ENCODE results near the gene ZFYVE28.
"Not testable (repeated sequence)": the region's sequence is repeated elsewhere in the genome, so short reads cannot be mapped to it uniquely, and the experiment has no call there.

The ZFYVE28 gene

DNA sequence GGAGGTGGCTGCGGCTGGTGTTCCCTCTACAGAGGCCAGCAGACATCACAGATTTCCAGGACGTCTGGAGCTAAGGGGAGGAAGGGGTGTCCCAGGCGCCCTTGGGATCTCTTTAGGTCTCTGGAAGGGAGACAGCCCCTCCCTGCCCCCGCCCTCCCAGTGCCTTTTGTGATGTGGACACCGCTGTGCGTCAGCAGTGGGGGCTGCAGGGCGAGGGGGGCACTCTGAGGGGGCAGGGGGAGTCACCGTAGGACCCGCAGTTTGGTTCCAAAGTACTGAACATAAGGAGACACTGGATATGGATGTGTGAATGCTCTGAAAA, 130.9 kb downstream of the ZFYVE28 start:
- no peak for DNase-seq (ENCODE audit: low spot score)

DNA sequence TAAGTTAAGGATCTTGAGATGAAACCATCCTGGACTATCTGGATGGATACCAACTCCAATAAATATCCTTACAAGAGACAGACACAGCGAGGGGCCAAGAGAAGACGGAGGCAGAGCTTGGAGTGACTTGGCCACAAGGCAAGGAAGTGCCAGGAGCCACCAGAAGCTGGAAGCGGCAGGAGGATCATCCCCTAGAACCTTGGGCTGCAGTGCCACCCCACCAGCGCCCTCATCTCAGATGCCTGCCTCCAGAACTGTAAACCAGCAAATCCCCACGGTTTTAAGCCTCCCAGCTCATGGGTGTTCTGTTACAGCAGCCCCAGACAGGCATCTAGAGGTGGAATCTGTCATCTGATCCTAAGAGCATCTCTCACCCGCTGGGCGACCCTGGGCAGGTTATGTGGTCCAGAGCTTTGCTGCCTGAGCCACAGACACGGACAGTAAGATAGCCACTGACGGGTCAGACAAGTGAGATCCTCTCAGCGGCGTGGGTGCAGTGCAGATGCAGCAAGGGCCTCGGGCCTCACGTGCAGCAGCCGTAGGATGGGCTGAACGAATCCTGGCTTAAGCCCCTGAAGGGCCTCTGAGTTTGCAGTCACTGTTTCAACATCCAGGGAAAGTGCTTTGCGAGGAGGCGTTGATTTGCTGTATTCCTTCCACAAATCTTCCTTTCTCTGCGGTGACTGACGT, 131.4 kb downstream of the ZFYVE28 start:
- no peak for DNase-seq (ENCODE audit: low spot score)

GRCh38 chr4:2285613-2286381, 132.6 kb downstream of the ZFYVE28 start:
- DNase-seq (ENCODE audit: low spot score), result no peak

DNA sequence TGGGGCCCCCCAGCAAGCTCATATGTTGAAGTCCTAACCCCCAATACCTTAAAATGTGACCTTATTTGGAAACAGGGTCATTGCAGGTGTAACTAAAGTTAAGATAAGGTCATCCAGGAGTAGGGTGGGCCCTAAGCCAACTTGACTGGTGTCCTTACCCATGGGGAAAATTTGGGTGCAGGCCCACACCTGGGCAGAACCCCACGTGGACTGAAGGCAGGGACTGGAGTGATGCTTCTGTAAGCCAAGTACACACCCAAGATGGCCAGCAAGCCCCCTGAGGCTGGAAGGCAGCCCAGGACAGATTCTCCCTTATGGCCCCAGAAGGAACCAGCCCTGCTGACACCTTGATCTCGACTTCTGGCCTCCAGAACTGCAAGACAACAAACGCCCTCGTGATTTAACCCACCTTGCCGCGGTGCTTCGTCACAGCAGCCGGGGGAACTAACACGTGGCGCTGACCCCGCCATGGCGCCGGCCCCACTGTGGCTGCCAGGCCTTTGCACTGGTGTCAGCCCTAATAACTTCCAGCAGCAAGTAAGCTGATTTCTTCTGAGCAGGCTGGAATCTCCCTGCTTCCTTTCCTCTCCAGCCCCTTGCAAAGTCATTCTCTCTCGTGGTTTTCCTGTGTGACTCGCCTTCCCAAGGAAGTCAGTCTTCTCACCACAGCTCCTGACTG, 133.4 kb downstream of the ZFYVE28 start:
- peak; percentile 62 for DNase-seq (ENCODE audit: low spot score)

DNA sequence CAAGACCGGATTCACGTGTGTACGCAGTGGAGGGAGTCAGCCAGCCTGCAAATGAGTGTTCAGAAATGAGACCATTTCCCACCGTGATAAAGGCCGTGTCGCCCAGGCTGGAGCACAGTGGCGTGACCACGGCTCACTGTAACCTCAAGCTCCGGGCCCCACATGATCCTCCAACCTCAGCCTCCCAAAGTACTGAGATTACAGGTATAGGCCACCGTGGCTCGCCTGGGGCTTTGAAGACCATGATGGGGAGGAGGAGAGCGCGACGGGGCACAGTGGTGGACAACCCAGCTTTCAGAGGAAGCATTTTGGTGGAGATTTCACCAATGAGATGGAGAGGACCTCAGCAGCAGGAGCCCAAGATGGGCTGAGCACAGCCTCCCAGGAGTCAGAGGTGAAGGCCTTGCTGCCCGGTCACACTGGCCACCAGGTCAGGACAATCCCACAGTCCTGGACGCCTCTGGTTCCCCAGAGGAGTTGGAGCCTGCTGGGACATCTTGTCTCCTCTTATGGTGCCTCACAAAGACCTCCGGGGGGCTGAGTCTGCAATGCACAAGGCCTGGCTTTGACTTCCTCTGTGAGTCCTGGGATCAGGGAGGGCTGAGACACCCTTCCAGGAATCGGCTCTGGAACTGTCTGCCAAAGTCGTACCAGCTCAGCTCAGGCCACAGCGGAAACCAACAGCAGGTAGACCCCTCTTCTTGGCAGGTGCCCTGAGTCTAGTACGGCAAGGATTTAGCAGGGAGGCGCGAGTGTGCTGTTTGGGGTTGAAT, 134.1 kb downstream of the ZFYVE28 start:
- no peak for DNase-seq (ENCODE audit: low spot score)

- no peak for DNase-seq (ENCODE audit: low spot score)
Observed at GRCh38 chr4:2283199-2283711, 135.2 kb downstream of the ZFYVE28 start.

GRCh38 chr4:2281575-2282343, 136.7 kb downstream of the ZFYVE28 start:
- no peak for DNase-seq (ENCODE audit: low spot score)

DNA sequence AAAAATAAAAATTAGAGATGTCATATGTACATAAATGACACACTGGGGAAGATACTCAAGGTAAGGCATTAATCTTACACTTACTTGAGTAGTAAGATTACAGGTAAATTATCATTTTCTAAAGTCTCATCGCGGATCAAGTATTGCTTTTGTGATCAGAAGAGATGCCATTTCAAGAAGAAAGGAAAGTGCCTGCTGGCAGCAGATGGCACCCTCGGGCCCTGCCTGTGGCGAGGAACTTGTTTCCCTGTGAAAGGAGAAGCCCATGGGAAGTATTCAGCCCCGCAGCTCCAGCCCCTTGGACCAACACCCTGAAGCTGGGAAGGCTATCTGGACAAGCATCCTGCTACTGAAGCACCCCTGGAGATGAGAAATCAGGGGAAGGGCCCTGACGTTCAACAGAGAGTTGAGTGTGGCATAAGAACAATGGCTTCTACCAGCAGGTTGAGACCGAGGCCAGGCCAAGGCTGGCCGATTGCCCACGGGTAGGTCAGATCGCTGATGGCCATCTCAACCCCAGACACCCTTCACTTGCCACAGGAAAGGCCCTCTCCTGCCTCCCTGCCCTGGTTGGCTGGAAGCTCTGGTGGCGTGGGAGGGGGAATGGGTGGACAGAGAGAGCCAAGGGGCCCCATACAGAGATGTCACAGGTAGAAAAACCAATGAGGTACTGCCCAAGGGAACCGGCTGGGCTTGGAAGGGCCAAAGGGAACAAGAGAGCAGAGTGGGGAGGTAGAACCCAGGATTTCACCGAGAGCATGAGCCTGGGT, 137.7 kb downstream of the ZFYVE28 start:
- DNase-seq (ENCODE audit: low spot score), result no peak

- peak; percentile 39 for DNase-seq (ENCODE audit: low spot score)
Observed at GRCh38 chr4:2277956-2278355, 140.5 kb downstream of the ZFYVE28 start.

GRCh38 chr4:2276581-2277325, 141.7 kb downstream of the ZFYVE28 start:
- no peak for DNase-seq (ENCODE audit: low spot score)

DNA sequence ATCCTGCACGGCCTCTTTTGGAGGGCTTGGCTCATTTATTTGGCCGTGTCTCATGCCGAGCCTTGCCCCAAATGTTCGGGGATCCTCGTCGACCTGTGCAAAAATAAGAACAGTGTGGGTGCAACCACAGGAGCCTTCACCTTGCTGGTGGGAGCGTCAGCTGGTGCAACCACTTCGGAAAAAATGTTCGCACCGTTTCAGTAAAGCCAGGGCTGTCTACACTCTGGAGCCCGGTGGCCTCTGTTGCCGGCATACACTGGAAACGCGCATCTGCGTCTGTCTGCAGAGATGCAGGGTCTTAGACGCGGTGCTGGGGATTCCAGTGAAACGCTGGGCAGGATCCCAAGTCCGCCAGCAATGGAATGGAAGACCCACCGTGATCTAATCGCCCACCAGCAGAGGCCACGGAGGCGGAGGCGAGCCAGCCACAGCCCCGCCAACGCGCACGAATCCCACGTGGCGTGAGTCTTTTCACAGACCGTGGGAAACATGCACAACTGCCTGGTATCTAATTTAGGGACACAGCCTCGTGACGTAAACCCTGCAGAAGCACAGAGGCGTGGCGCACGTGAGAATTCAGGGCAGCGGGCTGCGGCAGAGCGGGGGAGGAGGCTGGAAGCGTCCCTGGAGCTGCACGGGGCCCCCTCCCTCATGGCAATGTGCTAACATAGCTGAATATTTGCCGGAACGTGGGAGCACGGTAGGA, 142.7 kb downstream of the ZFYVE28 start:
- DNase-seq (ENCODE audit: low spot score), result no peak

GRCh38 chr4:2275044-2275397, 143.4 kb downstream of the ZFYVE28 start:
- not testable (repeated sequence) for DNase-seq (ENCODE audit: low spot score)

DNA sequence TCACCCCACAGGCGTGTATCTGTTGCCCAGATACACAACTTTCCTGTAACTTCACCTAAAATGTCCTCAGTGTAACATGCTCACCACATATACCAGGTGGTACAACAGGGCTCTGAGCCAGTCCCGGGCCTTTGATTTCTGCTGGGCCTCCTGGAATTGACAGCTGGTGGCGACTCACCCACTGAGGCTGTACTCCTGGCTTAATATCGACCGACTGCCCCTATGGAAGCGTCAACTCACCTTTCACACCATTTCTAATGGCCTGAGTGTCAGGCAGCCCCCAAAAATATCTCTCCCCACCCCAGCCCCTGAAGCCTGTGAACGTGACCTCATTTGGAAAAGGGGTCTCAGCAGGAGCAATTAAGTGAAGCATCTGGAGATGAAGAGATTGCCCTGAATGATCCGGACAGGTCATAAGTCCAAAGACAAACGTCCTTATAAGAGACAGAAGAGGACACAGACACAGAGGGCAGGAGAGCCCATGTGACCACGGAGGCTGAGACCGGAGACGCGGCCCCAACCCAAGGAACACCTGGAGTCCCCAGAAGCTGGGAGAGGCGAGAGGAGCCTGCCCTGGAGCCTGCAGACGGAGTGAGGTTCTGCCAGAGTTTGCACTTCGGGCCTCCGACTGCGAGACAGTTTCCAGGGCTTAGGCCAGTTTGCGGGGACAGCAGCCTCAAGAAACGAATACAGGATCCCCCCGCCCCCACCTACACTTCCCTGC, 144.0 kb downstream of the ZFYVE28 start:
- DNase-seq (ENCODE audit: low spot score), result no peak

DNA sequence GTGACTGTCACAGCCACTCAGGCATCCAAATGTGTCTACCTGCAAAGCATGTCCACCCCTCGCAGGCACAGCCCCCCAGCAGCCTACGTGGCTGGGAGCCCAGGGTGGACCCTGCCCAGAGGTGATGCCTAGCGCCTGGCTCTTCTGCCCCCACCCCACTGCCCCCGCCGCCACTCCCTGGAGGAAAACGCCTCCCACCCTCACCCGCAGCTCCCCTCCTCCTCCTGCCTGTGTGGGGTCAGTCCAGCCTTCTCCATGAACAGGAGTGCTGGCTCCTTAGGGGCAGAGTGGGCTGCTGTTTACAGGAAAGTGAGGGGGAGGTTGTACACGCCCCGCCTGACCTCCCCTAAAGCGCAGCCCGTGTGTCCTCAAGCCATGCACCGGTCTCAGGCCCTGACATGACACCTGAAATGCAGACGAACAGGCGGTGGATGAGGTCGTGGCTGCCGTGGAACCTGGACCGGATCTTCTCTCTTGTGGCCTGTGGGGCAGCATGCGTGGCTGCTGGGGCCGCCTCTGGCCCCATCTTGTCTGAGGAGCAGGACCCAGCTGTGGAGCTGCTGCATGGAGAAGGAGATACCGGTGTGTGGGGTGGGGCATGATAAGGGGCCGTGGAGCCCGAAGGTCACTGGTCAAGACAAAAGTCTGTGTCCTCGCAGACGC, 144.7 kb downstream of the ZFYVE28 start:
- no peak for DNase-seq (ENCODE audit: low spot score)

GRCh38 chr4:2273221-2273620, 145.2 kb downstream of the ZFYVE28 start:
- DNase-seq (ENCODE audit: low spot score), result no peak

DNA sequence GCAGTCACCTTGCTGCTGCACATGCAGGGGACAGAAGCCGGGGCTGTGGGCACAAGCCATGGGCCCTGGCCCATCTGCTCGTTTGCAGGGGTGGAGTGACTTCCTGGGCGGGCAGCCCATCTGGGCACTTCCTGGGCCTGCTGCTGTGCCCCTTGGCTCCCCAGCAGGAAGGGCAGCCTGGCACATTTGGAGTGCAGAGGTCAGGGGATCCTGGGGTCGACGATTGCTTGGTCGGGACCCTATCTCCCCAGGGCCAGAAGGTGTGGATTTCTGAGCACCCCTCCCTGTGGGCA, 145.7 kb downstream of the ZFYVE28 start:
- DNase-seq (ENCODE audit: low spot score), result no peak

GRCh38 chr4:2272026-2272827, 146.2 kb downstream of the ZFYVE28 start:
- no peak for DNase-seq (ENCODE audit: low spot score)
